Left forelimb (tissue), 1 donor: Measurements from ENCODE around the gene ZFP2.
A peak's percentile ranks its signal among the peaks of the same experiment; 100 is the strongest.
"Not testable (repeated sequence)": the region's sequence is repeated elsewhere in the genome, so short reads cannot be mapped to it uniquely, and the experiment has no call there.

Experiments used
- DNase-seq: peaks from one replicate; pipeline ENCODE4 v3.0.0-alpha.2; 2018; ENCODE audit warnings: low spot score

ZFP2 gene

GRCh38 chr5:178895615-178896571 is at the start of gene ZFP2:
Gene ZFP2 (plus strand): TSS chr5:178895913. CDS start chr5:178931314, 35,401 bp downstream.
- DNase-seq = peak; percentile 81

DNA sequence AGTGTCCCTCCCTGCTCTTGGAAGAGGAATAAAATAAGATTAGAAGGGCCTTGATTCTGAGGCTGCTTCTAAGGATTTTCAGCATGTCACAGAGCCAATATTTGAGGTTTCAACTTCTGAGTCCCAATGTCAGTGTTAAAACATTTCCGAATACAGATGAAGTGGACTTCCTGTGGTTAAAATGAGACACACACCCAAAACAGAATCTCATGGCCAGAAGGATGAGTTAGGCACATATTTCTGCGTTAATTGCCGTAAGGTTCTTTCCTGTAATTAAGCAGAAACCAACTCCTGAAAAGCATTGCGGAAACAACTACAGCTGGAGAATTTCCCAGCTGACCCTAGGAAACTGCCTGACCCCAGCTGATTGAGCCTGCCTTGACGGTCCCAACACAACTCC is 46.4 kb upstream of the ZFP2 start:
- no peak for DNase-seq

- no peak for DNase-seq
These were observed 43.8 kb upstream of the ZFP2 start for GRCh38 chr5:178851951-178852350.

GRCh38 chr5:178854284-178854683 is 41.4 kb upstream of the ZFP2 start:
- DNase-seq = no peak

DNA sequence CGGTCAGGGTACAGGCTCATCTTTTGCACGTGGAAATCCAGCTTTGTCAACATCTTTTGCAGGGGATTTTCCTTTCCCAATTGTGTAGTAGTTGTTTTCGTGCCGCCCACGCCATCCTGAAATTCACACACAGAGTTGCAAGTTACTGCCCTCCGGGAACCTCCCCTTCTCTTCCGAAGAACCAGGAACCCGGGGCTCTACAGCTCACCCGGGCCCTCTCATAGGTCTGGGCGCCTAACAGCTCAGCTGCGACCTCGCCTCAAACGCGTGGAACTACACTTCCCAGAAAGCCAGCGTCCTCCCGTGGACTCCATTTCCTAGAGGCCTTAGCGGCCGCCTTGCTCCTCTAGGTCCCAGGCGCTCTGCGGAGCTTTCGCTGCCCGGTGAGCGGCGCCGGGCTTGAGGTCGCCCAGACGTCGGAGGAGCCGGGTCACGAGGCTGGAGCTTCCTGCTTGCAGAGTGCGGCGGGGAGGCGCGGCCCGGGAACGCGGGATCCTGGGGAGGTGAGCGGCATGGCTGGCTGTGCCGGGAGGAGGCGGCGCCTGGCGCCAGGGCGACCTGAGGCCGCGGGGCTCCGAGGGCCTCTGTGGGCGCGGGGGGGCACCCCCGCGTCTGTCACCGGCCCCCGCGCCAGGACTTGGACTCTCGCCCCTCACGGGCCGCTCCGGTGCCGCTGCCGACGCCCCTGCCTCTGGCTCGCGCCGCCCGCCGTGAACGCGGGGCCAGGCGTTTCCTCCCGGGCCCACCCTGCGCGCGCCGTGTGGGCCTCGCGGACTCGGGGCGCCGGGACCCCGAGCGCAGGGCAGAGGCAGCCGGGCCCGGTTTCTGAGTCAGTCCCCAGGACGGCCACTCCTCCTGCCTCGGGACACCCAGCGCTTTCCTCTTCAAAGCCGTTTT is 35.8 kb upstream of the ZFP2 start, which contains the start of gene ZNF354B:
Gene ZNF354B, plus strand, starts transcription at position 329 of the 897 bp plus-strand sequence. CDS start 1,095 bp downstream, outside the sequence.
- DNase-seq = peak; percentile 89

DNA sequence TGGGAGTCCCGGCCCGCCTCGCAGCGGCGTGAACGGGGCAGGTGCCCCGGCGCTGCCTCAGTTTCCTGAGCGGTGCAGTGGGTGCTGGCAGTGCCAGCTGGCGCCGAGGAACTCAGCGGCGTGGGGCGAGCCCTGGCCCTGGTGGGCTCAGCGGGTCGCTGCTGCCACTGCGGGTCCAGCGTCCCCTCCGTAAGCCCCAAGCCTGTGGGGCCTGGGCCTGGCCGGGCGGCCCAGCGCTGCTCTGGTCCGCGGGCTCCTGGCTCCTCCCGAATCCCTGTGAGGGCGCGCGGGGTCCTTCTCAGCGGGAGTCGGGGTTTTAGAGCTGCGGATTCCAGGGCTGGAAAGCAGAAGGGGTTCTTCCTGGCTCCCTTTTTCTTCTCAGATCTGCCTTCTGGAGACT is 35.1 kb upstream of the ZFP2 start:
- DNase-seq = not testable (repeated sequence)

GRCh38 chr5:178861627-178862026 is 34.1 kb upstream of the ZFP2 start:
- DNase-seq = no peak

DNA sequence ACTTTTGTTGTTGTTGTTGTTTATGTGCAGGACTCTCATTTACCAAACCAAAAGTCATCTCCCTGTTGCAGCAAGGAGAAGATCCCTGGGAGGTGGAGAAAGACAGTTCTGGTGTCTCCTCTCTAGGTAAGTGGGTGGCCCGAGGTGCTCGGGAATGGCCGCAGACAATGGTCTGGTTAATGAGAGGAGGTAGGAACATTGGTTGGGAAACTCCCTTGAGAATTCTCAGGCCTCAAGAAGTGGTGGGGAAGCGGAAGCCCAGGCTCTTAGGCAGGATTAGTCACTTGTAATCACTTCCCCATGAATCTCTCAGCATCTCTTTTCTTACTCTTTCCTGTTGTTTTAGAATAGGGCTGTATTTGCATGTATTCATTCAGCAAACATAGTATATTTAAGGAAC is 28.8 kb upstream of the ZFP2 start:
- DNase-seq = no peak

- no peak for DNase-seq
These were observed 26.1 kb upstream of the ZFP2 start for GRCh38 chr5:178869577-178869976.

- DNase-seq = no peak
These were observed 25.3 kb upstream of the ZFP2 start for GRCh38 chr5:178870411-178870810.

GRCh38 chr5:178872302-178872701 is 23.4 kb upstream of the ZFP2 start:
- no peak for DNase-seq

- DNase-seq = not testable (repeated sequence)
These were observed 12.5 kb upstream of the ZFP2 start for GRCh38 chr5:178883115-178883694.

DNA sequence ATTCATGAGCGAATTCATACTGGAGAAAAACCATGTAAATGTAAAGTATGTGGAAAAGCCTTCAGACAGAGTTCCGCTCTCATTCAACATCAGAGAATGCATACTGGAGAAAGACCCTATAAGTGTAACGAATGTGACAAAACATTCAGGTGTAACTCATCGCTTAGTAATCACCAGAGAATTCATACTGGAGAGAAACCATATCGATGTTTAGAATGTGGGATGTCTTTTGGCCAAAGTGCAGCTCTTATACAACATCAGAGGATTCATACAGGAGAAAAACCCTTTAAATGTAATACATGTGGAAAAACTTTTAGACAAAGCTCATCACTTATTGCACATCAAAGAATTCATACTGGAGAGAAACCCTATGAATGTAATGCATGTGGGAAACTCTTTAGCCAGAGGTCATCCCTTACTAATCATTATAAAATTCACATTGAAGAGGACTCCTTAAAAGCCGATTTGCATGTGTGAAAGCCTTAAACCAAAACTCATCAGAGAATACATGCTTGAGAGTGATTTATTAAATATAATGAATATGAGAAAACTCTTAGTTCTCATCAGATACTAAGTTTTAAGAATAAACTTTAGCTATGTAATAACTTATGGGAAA is 11.8 kb upstream of the ZFP2 start:
- no peak for DNase-seq

- DNase-seq = no peak
These were observed 3.6 kb downstream of the ZFP2 start for GRCh38 chr5:178899289-178899688.

GRCh38 chr5:178902849-178903248 is 7.1 kb downstream of the ZFP2 start:
- DNase-seq = no peak

DNA sequence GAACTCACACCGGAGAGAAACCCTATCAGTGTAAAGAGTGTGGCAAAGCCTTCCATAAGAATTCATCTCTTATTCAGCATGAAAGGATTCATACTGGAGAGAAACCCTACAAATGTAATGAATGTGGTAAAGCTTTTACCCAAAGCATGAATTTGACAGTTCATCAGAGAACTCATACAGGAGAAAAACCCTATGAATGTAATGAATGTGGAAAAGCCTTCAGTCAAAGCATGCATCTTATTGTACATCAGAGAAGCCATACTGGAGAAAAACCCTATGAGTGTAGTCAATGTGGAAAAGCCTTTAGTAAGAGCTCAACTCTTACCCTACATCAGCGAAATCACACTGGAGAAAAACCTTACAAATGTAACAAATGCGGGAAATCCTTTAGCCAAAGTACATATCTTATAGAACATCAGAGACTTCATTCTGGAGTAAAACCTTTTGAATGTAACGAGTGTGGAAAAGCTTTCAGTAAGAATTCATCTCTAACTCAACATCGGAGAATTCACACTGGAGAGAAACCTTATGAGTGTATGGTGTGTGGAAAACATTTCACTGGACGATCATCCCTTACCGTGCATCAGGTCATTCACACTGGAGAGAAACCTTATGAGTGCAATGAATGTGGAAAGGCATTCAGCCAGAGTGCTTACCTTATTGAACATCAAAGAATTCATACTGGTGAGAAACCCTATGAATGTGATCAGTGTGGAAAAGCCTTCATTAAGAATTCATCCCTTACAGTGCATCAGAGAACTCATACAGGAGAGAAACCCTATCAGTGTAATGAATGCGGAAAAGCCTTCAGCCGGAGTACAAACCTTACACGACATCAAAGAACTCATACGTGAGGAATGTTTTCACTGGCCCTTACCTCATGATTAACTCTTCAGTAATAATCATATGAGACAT is 36.4 kb downstream of the ZFP2 start:
- DNase-seq = no peak

GRCh38 chr5:178940569-178941360 is 45.1 kb downstream of the ZFP2 start, which contains the start of gene ZNF454:
Gene ZNF454 (plus strand): TSS chr5:178941198. CDS start chr5:178942792, 1,594 bp downstream.
- peak; percentile 94 for DNase-seq

DNA sequence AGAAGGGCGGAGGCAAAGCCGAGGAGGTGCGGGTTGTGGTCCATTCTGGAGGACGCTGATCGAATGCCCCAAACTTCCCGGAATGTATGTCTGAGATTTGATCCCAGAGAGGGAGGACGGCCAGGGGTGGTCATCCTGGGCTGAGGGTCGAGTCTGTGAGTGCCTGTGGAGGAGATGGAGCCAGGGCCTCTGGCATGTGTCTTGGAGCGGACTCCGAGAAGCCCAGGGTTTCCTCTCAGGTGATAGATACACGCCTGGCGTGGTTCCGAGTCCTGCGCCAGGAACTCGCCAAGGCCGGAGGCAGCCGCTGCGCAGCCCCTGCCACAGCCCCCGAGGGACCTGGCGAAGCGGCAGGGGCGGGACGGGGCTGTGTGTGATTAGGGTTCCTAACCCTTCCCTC is 45.6 kb downstream of the ZFP2 start:
- DNase-seq = peak; percentile 67

DNA sequence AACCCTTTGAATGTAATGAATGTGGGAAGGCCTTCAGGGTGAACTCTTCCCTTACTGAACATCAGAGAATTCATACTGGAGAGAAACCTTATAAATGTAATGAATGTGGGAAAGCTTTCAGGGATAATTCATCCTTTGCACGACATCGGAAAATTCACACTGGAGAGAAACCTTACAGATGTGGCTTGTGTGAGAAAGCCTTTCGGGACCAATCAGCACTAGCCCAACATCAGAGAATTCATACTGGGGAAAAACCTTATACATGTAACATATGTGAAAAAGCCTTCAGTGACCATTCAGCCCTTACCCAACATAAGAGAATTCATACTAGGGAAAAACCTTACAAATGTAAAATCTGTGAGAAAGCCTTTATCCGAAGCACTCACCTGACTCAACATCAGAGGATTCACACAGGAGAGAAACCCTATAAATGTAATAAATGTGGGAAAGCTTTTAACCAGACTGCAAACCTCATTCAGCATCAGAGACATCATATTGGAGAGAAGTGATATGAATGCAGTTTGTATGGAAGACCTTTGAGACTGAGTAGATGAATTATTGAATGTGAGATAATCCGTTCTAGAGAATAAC is 69.8 kb downstream of the ZFP2 start:
- DNase-seq = no peak
